Measurements from ENCODE around the gene UHRF2.

DNA sequence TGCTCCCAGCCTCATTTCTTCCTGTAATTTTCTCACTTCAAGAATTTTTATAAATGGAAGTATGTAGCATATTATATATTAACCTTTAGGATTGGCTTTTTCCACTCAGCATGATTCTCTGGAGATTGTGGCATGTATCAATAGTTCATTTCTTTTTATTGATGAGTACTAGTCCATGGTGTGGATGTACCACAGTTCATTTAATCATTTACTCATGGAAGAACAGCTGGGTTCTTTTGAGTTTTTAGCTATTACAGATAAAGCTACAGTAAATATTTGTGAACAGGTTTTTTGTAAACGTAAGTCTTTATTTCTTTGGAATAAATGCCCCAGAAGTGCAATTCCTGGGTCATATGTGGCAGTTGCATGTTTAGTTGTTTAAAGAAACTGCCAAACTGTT, 76.1 kb downstream of the UHRF2 start:
- TF ChIP-seq POLR2A (IDR thresholded peaks at IDR 0.05; ENCODE audit: low read depth, low read length) (no peak), SPI1 (IDR thresholded peaks at IDR 0.05; ENCODE audit: low read depth, low read length) (no peak), POLR2AphosphoS5 (IDR thresholded peaks at IDR 0.05; ENCODE audit: low read depth, low read length) (no peak)
